ENCODE measurements around the gene TMEM165.

TMEM165 gene

GRCh38 chr4:55407764-55408163 is 12.0 kb downstream of the TMEM165 start:
- Histone ChIP-seq H3K27ac (no peak overlapping the region), H3K27me3 (no peaks in the 10 kb centered on the region), H3K36me3 (peaks cover 46% of the 10 kb centered on the region), H3K4me1 (ENCODE audit: control insufficient read depth in 1 of 2, insufficient read depth in 1 of 2, low read depth in 1 of 2, low read length in 1 of 2) (no peaks in the 10 kb centered on the region), H3K9me3 (no peaks in the 10 kb centered on the region), H3K4me3 (ENCODE audit: low read depth in 1 of 2, low read length in 1 of 2) (no peak overlapping the region)
- TF ChIP-seq, protein P1, sequence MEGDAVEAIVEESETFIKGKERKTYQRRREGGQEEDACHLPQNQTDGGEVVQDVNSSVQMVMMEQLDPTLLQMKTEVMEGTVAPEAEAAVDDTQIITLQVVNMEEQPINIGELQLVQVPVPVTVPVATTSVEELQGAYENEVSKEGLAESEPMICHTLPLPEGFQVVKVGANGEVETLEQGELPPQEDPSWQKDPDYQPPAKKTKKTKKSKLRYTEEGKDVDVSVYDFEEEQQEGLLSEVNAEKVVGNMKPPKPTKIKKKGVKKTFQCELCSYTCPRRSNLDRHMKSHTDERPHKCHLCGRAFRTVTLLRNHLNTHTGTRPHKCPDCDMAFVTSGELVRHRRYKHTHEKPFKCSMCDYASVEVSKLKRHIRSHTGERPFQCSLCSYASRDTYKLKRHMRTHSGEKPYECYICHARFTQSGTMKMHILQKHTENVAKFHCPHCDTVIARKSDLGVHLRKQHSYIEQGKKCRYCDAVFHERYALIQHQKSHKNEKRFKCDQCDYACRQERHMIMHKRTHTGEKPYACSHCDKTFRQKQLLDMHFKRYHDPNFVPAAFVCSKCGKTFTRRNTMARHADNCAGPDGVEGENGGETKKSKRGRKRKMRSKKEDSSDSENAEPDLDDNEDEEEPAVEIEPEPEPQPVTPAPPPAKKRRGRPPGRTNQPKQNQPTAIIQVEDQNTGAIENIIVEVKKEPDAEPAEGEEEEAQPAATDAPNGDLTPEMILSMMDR (IDR thresholded peaks at IDR 0.05): no peak

DNA sequence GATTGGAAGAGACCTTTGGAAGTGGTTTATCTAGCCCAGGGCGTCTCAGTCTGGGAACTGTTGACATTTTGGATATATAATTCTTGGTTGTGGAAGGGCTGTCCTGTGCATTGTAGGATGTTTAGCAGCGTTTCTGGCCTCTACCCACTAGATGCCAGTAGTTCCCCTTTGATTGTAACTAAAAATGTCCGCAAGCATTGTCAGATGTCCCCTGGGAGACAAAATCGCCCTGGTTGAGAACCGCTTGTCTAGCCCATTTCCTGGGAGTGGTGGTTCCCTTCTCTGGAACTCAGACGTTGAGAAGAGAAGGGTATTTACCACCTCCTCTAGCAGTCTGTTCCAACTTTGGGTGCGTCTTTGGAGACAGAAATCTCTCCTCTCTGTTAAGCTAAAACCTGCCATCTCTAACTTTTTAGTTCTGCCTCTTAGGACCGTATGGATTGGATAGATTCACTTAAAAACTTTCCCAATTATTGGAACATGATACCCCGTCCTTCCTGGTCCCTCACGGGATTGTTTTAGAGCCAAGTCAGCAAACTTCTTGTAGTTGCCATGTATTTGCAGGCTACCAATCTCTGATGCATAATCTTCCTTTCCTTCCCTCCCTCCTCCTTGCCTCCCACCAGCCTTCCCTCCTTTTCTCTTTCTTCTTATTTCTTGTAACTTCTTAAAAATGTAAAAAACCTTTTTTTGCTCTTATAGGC is 13.9 kb downstream of the TMEM165 start:
- Histone ChIP-seq H3K36me3 (peaks cover 49% of the 10 kb centered on the region), H3K27ac (no peak overlapping the region), H3K4me3 (ENCODE audit: low read depth in 1 of 2, low read length in 1 of 2) (no peak overlapping the region), H3K27me3 (no peaks in the 10 kb centered on the region), H3K4me1 (ENCODE audit: control insufficient read depth in 1 of 2, insufficient read depth in 1 of 2, low read depth in 1 of 2, low read length in 1 of 2) (no peaks in the 10 kb centered on the region), H3K9me3 (no peaks in the 10 kb centered on the region)
- TF ChIP-seq, protein P1 (IDR thresholded peaks at IDR 0.05): no peak

DNA sequence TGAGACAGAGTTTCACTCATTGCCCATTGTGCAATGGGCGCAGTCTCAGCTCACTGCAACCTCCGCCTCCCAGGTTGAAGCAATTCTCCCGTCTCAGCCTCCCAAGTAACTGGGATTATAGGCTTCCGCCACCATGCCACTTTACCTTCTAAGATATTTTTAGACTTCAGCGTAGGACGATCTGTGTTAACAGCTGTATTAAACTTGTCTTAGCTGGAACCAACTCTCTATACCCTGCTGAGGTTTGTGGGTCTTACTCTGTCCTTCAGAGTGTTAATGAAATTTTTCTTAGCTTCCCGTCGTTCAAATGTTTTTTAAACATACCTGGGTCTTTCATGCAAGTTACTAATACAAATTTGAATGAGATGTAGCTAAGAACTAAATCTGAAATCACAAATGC is 14.7 kb downstream of the TMEM165 start:
- Histone ChIP-seq H3K36me3 (peaks cover 41% of the 10 kb centered on the region), H3K27ac (no peak overlapping the region), H3K27me3 (no peaks in the 10 kb centered on the region), H3K4me1 (ENCODE audit: control insufficient read depth in 1 of 2, insufficient read depth in 1 of 2, low read depth in 1 of 2, low read length in 1 of 2) (no peaks in the 10 kb centered on the region), H3K9me3 (no peaks in the 10 kb centered on the region), H3K4me3 (ENCODE audit: low read depth in 1 of 2, low read length in 1 of 2) (no peak overlapping the region)
- TF ChIP-seq, protein P1 (IDR thresholded peaks at IDR 0.05): no peak

DNA sequence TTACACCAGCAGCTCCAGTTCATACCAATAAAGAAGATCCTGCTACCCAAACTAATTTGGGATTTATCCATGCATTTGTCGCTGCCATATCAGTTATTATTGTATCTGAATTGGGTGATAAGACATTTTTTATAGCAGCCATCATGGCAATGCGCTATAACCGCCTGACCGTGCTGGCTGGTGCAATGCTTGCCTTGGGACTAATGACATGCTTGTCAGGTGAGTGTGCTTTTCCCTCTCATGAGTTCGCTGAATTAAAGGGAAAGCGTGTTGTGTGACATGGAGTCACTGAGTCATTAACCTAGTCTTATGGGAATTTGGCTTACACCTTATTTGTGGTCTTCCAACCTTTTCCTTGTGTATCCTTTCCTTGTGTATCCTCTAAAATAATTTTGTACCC is 15.9 kb downstream of the TMEM165 start:
- Histone ChIP-seq H3K27me3 (no peaks in the 10 kb centered on the region), H3K27ac (no peak overlapping the region), H3K36me3 (peaks cover 40% of the 10 kb centered on the region)

DNA sequence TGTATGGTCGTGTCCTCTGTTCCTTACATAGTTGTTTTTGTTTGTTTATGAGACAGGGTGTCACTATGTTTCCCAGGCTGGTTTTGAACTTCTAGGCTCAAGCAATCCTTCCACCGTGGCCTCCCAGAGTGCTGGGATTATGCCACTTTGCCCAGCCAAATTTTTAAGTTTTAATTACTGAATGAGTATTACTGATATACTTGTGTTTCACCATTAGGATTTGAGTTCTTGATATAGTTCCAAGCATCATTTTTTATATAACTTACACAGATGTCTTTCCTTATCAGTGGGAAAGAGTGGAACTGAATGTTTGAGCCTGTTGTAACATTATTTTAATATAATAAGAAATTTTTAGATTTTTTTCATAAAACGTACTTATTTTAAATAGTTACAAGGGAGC is 20.4 kb downstream of the TMEM165 start:
- TF ChIP-seq, protein P1 (IDR thresholded peaks at IDR 0.05): no peak
- H3K4me3 ChIP-seq (ENCODE audit: low read depth in 1 of 2, low read length in 1 of 2): no peak overlapping the region
- H3K27ac ChIP-seq: no peak overlapping the region
- H3K27me3 ChIP-seq: no peaks in the 10 kb centered on the region
- peaks cover 66% of the 10 kb centered on the region for H3K36me3 ChIP-seq
- no peaks in the 10 kb centered on the region for H3K4me1 ChIP-seq (ENCODE audit: control insufficient read depth in 1 of 2, insufficient read depth in 1 of 2, low read depth in 1 of 2, low read length in 1 of 2)
- no peaks in the 10 kb centered on the region for H3K9me3 ChIP-seq

More for the DNA sequence above, 15.9 kb downstream of the TMEM165 start:
- no peak overlapping the region for H3K4me3 ChIP-seq (ENCODE audit: low read depth in 1 of 2, low read length in 1 of 2)
- TF ChIP-seq, protein P1 (IDR thresholded peaks at IDR 0.05): no peak
- no peaks in the 10 kb centered on the region for H3K9me3 ChIP-seq
- no peaks in the 10 kb centered on the region for H3K4me1 ChIP-seq (ENCODE audit: control insufficient read depth in 1 of 2, insufficient read depth in 1 of 2, low read depth in 1 of 2, low read length in 1 of 2)

Data from neutrophil (primary cell).